ENCODE results near the gene FANCI. TPM values are rescaled to one million over a fixed set of nuclear protein-coding genes. Genes with fewer than 3 reads are reported as not detected.

The FANCI gene
- total RNA-seq, 4 donors from 2014 or later: 1.0 to 40.4 (median 3.5) TPM

DNA sequence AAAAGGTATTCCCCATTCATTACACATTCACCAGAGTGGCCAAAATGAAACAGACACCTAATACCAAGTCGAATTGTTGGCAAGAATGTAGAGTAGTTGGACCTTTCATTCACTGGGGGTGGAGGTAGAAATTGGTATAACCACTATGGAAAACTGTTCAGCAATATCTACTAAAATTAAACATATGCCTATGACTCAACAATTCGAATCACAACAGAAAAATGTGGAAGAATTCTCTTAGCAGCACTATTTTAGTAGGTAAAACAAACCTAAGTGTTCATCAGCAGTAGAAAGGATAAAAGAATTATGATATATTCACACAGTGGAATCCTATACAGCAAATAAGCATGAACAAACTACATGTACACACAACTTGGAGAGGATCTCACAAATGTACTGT is 60.2 kb downstream of the FANCI start:
- Histone ChIP-seq H3K9me3 (no peaks in the 10 kb centered on the region), H3K27me3 (no peaks in the 10 kb centered on the region), H3K4me3 (no peak overlapping the region), H3K4me1 (no peaks in the 10 kb centered on the region), H3K27ac (no peak overlapping the region), H3K36me3 (no peaks in the 10 kb centered on the region)
- no peak for DNase-seq
- TF ChIP-seq, protein P1, sequence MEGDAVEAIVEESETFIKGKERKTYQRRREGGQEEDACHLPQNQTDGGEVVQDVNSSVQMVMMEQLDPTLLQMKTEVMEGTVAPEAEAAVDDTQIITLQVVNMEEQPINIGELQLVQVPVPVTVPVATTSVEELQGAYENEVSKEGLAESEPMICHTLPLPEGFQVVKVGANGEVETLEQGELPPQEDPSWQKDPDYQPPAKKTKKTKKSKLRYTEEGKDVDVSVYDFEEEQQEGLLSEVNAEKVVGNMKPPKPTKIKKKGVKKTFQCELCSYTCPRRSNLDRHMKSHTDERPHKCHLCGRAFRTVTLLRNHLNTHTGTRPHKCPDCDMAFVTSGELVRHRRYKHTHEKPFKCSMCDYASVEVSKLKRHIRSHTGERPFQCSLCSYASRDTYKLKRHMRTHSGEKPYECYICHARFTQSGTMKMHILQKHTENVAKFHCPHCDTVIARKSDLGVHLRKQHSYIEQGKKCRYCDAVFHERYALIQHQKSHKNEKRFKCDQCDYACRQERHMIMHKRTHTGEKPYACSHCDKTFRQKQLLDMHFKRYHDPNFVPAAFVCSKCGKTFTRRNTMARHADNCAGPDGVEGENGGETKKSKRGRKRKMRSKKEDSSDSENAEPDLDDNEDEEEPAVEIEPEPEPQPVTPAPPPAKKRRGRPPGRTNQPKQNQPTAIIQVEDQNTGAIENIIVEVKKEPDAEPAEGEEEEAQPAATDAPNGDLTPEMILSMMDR (IDR thresholded peaks at IDR 0.05): no peak
- TF ChIP-seq POLR2A (IDR thresholded peaks at IDR 0.05): no peak
- intact Hi-C loops (cut with DNase I; ENCODE audit: low total_unique reads): loop anchor here (10.0 kb wide), 1 partner anchor 581 kb away; no protein-coding TSS in a partner anchor

DNA sequence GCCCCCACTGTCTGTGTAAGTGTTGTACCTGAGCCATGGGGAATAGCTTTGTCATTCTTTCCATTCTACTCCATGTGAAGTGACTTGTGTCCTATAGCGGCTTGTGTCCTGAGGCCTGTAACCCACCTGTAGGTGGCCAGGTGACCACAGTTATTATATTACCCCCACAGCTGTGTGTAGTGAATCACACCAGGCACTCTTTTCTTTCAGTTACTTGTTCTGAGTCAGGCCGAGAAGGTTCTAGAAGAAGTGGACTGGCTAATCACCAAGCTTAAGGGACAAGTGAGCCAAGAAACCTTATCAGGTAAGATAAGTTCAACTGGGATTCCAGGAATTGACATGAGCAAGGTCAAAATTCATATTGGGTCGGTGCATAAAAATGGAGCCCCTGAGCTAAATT is 61.6 kb downstream of the FANCI start:
- Histone ChIP-seq H3K36me3 (no peaks in the 10 kb centered on the region), H3K9me3 (no peaks in the 10 kb centered on the region), H3K4me1 (no peaks in the 10 kb centered on the region), H3K27ac (no peak overlapping the region), H3K27me3 (no peaks in the 10 kb centered on the region), H3K4me3 (no peak overlapping the region)
- intact Hi-C loops (cut with DNase I; ENCODE audit: low total_unique reads): loop anchor here (10.0 kb wide), 1 partner anchor 579 kb away; no protein-coding TSS in a partner anchor
- no peak for DNase-seq
- TF ChIP-seq, protein P1 (IDR thresholded peaks at IDR 0.05): no peak
- TF ChIP-seq POLR2A (IDR thresholded peaks at IDR 0.05): no peak

DNA sequence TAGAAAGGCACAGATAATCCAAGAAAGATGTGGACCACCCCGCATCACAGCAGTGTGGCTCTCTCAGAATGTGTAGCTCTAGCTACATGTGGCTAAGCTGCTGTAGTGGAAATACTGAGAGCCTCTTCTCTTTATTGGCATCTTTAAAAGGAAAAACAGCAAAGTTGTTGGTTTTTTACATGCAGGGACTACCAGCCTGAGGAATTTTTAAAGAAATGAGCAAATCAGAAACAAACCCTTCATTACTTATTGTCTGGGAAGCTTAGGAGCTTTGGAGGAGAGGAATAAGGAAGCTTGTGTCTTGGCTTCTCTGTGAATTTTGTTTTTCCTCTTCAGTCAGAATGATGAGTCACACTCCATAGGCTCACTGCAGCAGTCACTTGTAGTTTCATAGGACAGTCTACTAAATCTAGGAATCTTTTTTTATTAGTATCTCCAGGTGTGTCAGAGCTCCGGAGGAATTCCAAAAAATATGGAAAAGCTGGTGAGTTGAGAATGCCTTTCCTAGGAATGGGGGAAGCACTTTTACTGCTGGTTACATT is 63.3 kb downstream of the FANCI start:
- Histone ChIP-seq H3K4me3 (no peak overlapping the region), H3K27ac (no peak overlapping the region), H3K27me3 (no peaks in the 10 kb centered on the region), H3K9me3 (no peaks in the 10 kb centered on the region), H3K4me1 (no peaks in the 10 kb centered on the region), H3K36me3 (no peaks in the 10 kb centered on the region)
- TF ChIP-seq, protein P1 (IDR thresholded peaks at IDR 0.05): no peak
- TF ChIP-seq POLR2A (IDR thresholded peaks at IDR 0.05): no peak
- DNase-seq: no peak
- intact Hi-C loops (cut with DNase I; ENCODE audit: low total_unique reads): loop anchor here (10.0 kb wide), 1 partner anchor 578 kb away; no protein-coding TSS in a partner anchor

DNA sequence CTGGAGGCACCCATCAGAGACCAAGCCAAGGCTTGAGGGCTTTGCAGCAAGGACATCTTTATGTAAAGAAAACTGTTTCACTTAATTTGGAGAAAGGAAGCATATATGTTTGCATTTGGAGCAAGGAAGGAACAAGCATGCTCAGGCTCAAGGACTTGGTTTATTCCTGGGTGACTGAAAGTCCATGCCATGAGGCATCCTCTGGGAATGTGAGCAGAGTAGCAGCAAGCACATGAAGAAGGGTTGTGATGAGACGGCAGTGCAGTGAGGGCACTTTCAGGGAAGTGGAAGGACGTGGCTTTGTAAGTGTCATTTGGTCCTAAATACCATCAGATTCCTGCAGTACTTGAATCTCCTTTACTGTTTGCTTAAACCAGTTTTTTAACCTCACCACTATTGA is 64.0 kb downstream of the FANCI start:
- H3K9me3 ChIP-seq: no peaks in the 10 kb centered on the region
- H3K36me3 ChIP-seq: no peaks in the 10 kb centered on the region
- no peaks in the 10 kb centered on the region for H3K27me3 ChIP-seq
- DNase-seq: no peak
- H3K27ac ChIP-seq: no peak overlapping the region
- no peaks in the 10 kb centered on the region for H3K4me1 ChIP-seq
- no peak overlapping the region for H3K4me3 ChIP-seq
- no peak for TF ChIP-seq POLR2A (IDR thresholded peaks at IDR 0.05)
- TF ChIP-seq, protein P1 (IDR thresholded peaks at IDR 0.05): no peak
- intact Hi-C loops (cut with DNase I; ENCODE audit: low total_unique reads): loop anchor here (10.0 kb wide), 1 partner anchor 577 kb away; no protein-coding TSS in a partner anchor

DNA sequence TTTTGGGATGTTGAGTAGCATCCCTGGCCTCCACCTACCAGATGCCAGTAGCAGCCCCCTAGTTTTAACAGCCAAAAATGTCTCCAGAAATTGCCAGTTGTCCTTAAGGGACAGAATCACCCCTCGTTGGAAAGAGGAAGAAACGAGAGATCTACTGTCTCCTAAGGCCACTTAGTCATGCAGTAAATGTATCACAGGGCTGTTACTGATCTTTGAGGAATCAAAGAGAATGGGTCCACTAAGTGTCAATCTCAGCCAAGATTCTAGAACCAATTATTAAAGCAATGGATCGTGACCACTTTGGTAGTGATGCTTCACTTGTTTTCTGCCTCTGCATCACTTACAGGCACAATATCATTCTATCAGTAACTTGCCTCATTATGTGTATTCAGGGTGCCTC is 64.5 kb downstream of the FANCI start:
- Histone ChIP-seq H3K4me1 (no peaks in the 10 kb centered on the region), H3K27ac (no peak overlapping the region), H3K4me3 (no peak overlapping the region), H3K36me3 (no peaks in the 10 kb centered on the region), H3K9me3 (no peaks in the 10 kb centered on the region), H3K27me3 (no peaks in the 10 kb centered on the region)
- intact Hi-C loops (cut with DNase I; ENCODE audit: low total_unique reads): loop anchor here (10.0 kb wide), 1 partner anchor 577 kb away; no protein-coding TSS in a partner anchor
- no peak for DNase-seq
- TF ChIP-seq POLR2A (IDR thresholded peaks at IDR 0.05): no peak
- TF ChIP-seq, protein P1 (IDR thresholded peaks at IDR 0.05): no peak

Data from uterus (tissue), 4 donors.